Cerebellar cortex (tissue), 1 donor: ENCODE measurements around the gene FBXO11.
"Not testable (repeated sequence)": the region's sequence is repeated elsewhere in the genome, so short reads cannot be mapped to it uniquely, and the experiment has no call there.

Source experiments
- DNase-seq: peaks from one replicate; pipeline ENCODE4 v3.0.0-alpha.2; 2015; ENCODE audit warnings: low spot score

Gene FBXO11

GRCh38 chr2:47906157-47907038 lies at the start of gene FBXO11:
TSS of gene FBXO11 (minus strand) at chr2:47906498. CDS start at chr2:47905720, 778 bp downstream.
- DNase-seq = peak; percentile 99

GRCh38 chr2:47950340-47951301 lies 44.3 kb upstream of the FBXO11 start:
- DNase-seq = no peak

- DNase-seq = no peak
Observed at GRCh38 chr2:47946593-47946992, 40.3 kb upstream of the FBXO11 start.

GRCh38 chr2:47945046-47945781 lies 38.9 kb upstream of the FBXO11 start:
- DNase-seq = peak; percentile 85

- DNase-seq = no peak
Observed at GRCh38 chr2:47941936-47942335, 35.6 kb upstream of the FBXO11 start.

- DNase-seq = no peak
Observed at GRCh38 chr2:47937677-47938076, 31.4 kb upstream of the FBXO11 start.

GRCh38 chr2:47935071-47935470 lies 28.8 kb upstream of the FBXO11 start:
- no peak for DNase-seq

GRCh38 chr2:47918043-47918442 lies 11.7 kb upstream of the FBXO11 start:
- no peak for DNase-seq

GRCh38 chr2:47917276-47917961 lies 11.1 kb upstream of the FBXO11 start:
- DNase-seq = no peak

- no peak for DNase-seq
Observed at GRCh38 chr2:47916412-47916811, 10.1 kb upstream of the FBXO11 start.

- DNase-seq = not testable (repeated sequence)
Observed at GRCh38 chr2:47910662-47911061, 4.4 kb upstream of the FBXO11 start.

GRCh38 chr2:47908682-47909081 lies 2.4 kb upstream of the FBXO11 start:
- no peak for DNase-seq

GRCh38 chr2:47907039-47907781 lies 912 bp upstream of the FBXO11 start:
- peak; percentile 28 for DNase-seq

GRCh38 chr2:47905386-47906156 lies 727 bp downstream of the FBXO11 start:
- DNase-seq = peak; percentile 50

- peak; percentile 66 for DNase-seq
Observed at GRCh38 chr2:47903781-47904490, 2.4 kb downstream of the FBXO11 start.

- not testable (repeated sequence) for DNase-seq
Observed at GRCh38 chr2:47901892-47902291, 4.4 kb downstream of the FBXO11 start.

- DNase-seq = no peak
Observed at GRCh38 chr2:47900857-47901256, 5.4 kb downstream of the FBXO11 start.

GRCh38 chr2:47899915-47900816 lies 6.1 kb downstream of the FBXO11 start:
- no peak for DNase-seq
